ENCODE measurements around the gene IFNA7.
"Not testable (repeated sequence)": the region's sequence is repeated elsewhere in the genome, so short reads cannot be mapped to it uniquely, and the experiment has no call there.

IFNA7 gene

DNA sequence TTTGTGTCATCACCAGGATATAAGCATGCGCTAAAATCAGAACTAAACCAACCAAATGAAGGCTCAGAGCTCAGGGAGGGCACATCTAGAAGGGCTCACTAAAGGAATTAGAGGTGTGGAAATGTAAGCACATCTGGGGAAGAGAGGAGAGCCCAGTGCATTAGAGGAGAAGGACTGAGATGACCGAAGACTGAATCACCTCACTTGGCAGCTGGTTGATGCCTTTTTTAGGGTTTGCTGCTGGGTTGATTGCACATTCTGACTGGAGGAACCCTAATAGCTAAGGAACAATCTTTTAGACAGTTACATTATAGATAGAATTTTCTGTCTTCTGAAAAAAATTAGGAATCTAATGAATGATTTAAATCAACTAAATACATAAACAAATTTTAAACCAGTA is 27.3 kb downstream of the IFNA7 start:
- no peak for DNase-seq

DNA sequence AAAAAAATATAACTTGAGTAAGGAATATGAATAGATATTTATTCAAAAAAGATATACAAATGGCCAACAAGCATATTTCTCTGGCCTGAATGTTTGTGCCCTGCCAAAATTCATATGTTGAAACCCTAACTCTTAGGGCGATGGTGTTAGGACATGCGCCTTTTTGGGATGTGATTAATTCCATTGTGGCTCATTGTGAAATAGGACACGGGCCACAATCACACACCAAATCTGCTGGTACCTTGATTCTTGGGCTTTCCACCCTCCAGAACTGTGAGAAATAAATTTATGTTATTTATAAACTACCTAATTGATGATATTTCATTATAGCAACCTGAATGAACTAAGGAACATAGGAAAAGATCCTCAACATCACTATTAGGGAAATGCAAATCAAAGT is 29.8 kb downstream of the IFNA7 start:
- no peak for DNase-seq

DNA sequence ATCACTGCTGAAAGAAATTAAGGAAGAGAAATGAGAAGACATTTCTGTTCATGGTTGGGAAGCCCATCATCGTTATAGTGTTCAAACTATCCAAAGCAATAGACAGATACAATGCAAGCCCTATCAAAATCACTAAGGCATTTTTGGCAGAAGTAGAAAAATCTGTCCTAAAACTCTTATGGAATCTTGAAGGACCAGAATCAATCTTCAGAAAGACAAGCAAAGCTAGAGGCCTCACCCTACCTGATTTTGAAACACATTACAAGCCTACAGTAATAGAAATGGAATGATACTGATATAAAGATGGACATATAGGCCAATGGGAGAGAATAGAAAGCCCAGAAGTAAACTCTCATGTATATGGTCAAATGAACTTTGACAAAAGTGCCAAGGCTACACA is 30.7 kb downstream of the IFNA7 start:
- DNase-seq: no peak

DNA sequence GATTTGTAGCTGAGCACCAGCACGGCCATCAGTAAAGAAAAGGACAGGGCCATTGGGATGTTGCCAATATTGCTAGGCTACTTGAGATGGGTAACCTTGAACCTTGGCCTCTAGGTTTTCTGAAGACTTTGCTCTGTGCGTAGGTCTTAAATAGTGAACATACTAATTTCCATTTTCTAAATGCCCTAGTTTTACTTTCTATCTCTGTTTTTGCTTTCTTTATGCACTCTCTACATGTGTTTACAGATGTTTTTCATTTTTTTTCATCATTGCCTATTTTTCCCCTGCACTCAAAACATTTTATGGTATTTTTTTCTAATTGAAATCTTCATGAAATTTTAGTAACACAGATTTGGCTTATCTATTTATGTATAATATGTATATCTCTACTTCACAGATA is 35.4 kb downstream of the IFNA7 start, which contains the start of gene IFNA21:
Gene IFNA21 (minus strand): TSS at position 101 of the 400 bp plus-strand sequence. CDS start 48 bp downstream, at position 53.
- DNase-seq: not testable (repeated sequence)

DNA sequence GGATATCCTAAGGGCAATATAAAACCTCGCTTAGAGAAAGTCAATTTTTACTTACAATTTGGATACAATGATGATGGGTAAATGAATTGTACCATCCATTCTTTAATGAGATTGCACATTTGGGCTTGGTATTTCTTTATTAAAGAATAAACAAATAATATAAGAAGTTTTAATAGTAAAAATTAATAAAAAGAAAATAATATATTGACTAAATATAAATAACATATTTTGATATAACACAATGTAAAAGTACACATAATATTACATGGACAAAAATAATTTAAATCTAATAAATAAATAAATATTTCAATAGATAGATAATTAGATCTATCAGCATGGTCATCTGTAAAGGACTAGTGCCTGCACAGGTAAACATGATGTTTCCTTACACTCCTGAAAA is 36.5 kb downstream of the IFNA7 start:
- no peak for DNase-seq

DNA sequence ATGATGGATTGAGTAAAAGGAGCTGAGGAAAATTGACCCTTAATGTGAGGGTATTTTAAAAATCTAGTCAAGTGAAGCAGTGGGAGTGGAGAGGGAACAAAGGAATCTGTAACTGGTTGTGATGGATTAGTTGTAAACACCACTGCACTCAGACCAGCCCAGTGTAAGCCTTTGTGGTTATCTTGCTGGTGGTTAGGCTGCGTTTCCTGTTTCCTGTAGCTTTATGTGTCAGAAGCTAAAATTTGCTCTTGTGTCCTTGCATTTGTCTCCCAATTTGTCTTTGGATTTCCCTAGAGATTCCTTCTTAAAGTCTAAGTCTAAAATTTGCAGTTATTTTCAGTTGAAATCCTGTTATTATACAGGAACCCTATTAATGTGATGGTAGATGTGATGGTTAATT is 41.8 kb downstream of the IFNA7 start:
- DNase-seq: no peak

DNA sequence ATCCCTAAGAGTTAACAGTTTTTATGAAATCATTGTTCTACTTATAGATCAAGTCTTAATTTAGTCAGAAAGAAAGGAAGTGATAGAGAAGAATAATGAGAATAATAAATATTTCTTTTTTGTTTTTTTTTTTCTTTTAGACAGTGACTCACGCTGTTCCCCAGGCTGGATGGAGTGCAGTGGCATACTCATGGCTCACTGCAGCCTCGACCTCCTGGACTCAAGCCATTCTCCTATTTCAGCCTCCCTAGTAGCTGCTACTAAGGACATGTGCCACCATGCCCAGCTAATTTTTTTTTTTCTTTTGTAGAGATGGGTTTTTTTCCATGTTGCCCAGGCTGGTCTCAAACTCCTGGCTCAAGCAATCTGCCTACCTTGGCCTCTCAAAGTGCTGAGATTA is 46.5 kb downstream of the IFNA7 start:
- no peak for DNase-seq

DNA sequence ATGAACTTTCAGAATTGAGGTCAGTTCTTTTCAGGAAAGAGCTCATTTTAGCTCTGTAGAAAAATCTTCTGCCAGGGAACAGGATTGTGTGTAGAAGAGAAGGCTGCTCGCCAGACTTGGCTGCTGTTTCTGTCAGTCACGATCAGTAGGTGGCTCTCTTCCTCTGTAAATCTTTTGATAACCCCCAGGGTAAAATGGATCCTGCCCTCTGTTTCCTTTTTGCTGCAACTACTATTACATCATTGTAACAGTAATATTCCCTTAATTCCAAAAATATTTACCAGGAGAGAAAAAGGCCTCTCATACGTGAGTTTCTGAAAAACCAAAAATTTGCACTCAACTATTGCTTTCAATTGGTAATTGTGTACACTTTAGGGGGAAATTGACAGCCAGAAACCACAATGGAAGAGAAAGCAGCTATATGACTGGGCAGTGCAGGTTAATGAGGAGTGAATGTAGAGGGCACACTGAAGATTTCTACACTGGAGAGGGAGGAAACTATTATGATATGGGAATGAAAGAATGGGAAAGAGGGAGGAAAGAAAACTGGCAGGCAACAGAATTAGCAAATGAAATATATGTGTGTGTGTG is 47.9 kb downstream of the IFNA7 start:
- peak; percentile 37 for DNase-seq

DNA sequence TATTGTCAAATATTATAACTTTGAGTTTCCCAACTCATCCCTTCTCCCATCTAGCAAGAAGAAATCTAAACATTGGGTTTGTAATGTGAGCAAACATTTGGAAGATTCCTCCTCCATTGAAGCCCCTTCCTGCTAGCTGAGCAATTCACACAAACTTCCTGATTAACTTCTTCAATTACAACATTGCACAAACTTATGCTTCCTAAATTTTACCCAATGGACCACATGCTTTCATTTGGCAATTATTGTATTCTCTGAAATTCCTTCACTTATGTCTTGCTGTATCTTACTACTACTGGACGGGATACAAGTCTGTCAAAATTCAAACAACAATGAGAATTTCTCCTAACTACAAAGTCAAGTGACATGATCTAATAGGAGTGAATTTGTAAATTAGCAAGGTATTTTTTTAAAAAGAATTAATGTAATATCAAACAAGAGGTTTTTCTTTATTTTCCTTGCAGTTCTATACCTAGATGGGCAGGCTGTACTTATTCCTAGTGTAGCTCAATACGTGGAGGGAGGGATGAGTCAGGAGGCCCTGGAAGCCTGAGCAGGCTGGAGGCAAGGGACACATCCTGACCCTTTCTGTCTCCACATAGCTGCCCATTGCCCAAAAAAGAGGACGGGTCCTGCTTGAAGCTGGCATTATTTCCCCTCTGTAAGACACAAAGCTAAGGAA is 48.5 kb downstream of the IFNA7 start:
- DNase-seq: no peak
